HEK293 (cell line): ENCODE data around the gene KRTAP5-4.

Experiments used
- CTCF ChIA-PET: fragments of 350-600 bp; formaldehyde crosslinking; extraction: SDS; loops from one replicate; lab custom pipeline; 2021; ENCODE audit warnings: antibody characterized with exemption; lab: Yijun Ruan, JAX
- POLR2A ChIA-PET: fragments of 300-600 bp; formaldehyde crosslinking; extraction: SDS; loops from one replicate; lab custom pipeline; 2020; ENCODE audit warnings: antibody characterized with exemption, inconsistent platforms; lab: Yijun Ruan, JAX
- H3K27ac ChIP-seq: fragments of 200-500 bp; sonication (Bioruptor generic); 2 replicates; pipeline ENCODE4 v1.5.1; 2014; ENCODE audit warnings: low read depth, low read length, control low read depth, inconsistent platforms; ENCODE audit errors: extremely low read depth
- H3K36me3 ChIP-seq, 2 experiments: fragments of 200-500 bp in 1 of 2; sonication (Bioruptor generic) in 1 of 2; 1 replicate in 1 of 2; 2 replicates in 1 of 2; pipeline ENCODE4 v1.5.1; 2014 to 2017; ENCODE audit warnings: inconsistent platforms in 2 of 2, low read length in 2 of 2; ENCODE audit not compliant: control insufficient read depth in 2 of 2, insufficient read depth in 1 of 2
- H3K4me1 ChIP-seq: fragments of 200-500 bp; sonication (Bioruptor generic); 2 replicates; pipeline ENCODE4 v1.5.1; 2014; ENCODE audit warnings: mild to moderate bottlenecking, low read length, inconsistent platforms; ENCODE audit not compliant: control insufficient read depth, insufficient read depth
- H3K4me3 ChIP-seq: 2 replicates; pipeline ENCODE4 v1.5.1; 2011; ENCODE audit warnings: low read depth, mild to moderate bottlenecking, control low read depth, low read length, moderate library complexity
- H3K9me3 ChIP-seq: fragments of 200-500 bp; sonication (Bioruptor generic); 2 replicates; pipeline ENCODE4 v1.5.1; 2014; ENCODE audit warnings: low read depth, low read length, inconsistent platforms; ENCODE audit not compliant: control insufficient read depth, insufficient read depth
- BCL11A ChIP-seq: fragments of 450-650 bp; formaldehyde crosslinking; IDR thresholded peaks from 2 replicates; pipeline ENCODE4 v1.5.1; 2016; ENCODE audit warnings: low read depth, missing biosample characterization, missing genetic modification characterization
- KLF1 ChIP-seq: fragments of 450-650 bp; formaldehyde crosslinking; IDR thresholded peaks from 2 replicates; pipeline ENCODE4 v1.5.1; 2016; ENCODE audit warnings: missing biosample characterization, missing genetic modification characterization
- SCRT2 ChIP-seq: fragments of 450-650 bp; formaldehyde crosslinking; IDR thresholded peaks from 2 replicates; pipeline ENCODE4 v1.5.1; 2016; ENCODE audit warnings: missing biosample characterization, missing genetic modification characterization
- SP7 ChIP-seq: fragments of 450-650 bp; formaldehyde crosslinking; IDR thresholded peaks from 2 replicates; pipeline ENCODE4 v1.5.1; 2016; ENCODE audit warnings: missing biosample characterization, missing genetic modification characterization
- YY1 ChIP-seq: fragments of 450-650 bp; formaldehyde crosslinking; IDR thresholded peaks from 2 replicates; pipeline ENCODE4 v1.5.1; 2018; ENCODE audit warnings: missing biosample characterization, missing genetic modification characterization
- YY2 ChIP-seq: fragments of 450-650 bp; formaldehyde crosslinking; IDR thresholded peaks from 2 replicates; pipeline ENCODE4 v1.5.1; 2016; ENCODE audit warnings: missing biosample characterization, missing genetic modification characterization
- ZNF202 ChIP-seq: fragments of 450-650 bp; formaldehyde crosslinking; IDR thresholded peaks from 2 replicates; pipeline ENCODE4 v1.5.1; 2016; ENCODE audit warnings: missing biosample characterization, missing genetic modification characterization, borderline replicate concordance
- ZNF274 ChIP-seq, 2 experiments: fragments of 200-500 bp in 1 of 2; fragments of 450-650 bp in 1 of 2; sonication (Bioruptor generic) in 1 of 2; formaldehyde crosslinking in 1 of 2; IDR thresholded peaks; 2 replicates each; pipeline versions ENCODE4 v1.5.1 to v1.6.1; 2014 to 2016; ENCODE audit warnings: borderline replicate concordance in 1 of 2, inconsistent platforms in 1 of 2, low read length in 1 of 2, missing biosample characterization in 1 of 2, missing genetic modification characterization in 1 of 2
- ZNF280C ChIP-seq: fragments of 450-650 bp; formaldehyde crosslinking; IDR thresholded peaks from 2 replicates; pipeline ENCODE4 v1.5.1; 2016; ENCODE audit warnings: missing biosample characterization, missing genetic modification characterization
- ZNF280D ChIP-seq: fragments of 450-650 bp; formaldehyde crosslinking; IDR thresholded peaks from 2 replicates; pipeline ENCODE4 v1.5.1; 2016; ENCODE audit warnings: missing biosample characterization, missing genetic modification characterization
- ZNF416 ChIP-seq: fragments of 450-650 bp; formaldehyde crosslinking; IDR thresholded peaks from 2 replicates; pipeline ENCODE4 v1.5.1; 2016; ENCODE audit warnings: missing biosample characterization, missing genetic modification characterization
- ZNF48 ChIP-seq: fragments of 450-650 bp; formaldehyde crosslinking; IDR thresholded peaks from 2 replicates; pipeline ENCODE4 v1.5.1; 2016; ENCODE audit warnings: missing biosample characterization, missing genetic modification characterization
- ZNF521 ChIP-seq: fragments of 450-650 bp; formaldehyde crosslinking; IDR thresholded peaks from 2 replicates; pipeline ENCODE4 v1.5.1; 2017; ENCODE audit warnings: missing biosample characterization, mild to moderate bottlenecking, missing genetic modification characterization
- ZNF596 ChIP-seq: fragments of 450-650 bp; IDR thresholded peaks from 2 replicates; pipeline ENCODE4 v1.5.0; 2018; ENCODE audit warnings: missing biosample characterization, mild to moderate bottlenecking, missing genetic modification characterization, moderate library complexity
- ZNF623 ChIP-seq: fragments of 450-650 bp; formaldehyde crosslinking; IDR thresholded peaks from 2 replicates; pipeline ENCODE4 v1.5.1; 2016; ENCODE audit warnings: missing biosample characterization, missing genetic modification characterization
- ZNF654 ChIP-seq: fragments of 450-650 bp; formaldehyde crosslinking; IDR thresholded peaks from 2 replicates; pipeline ENCODE4 v1.5.1; 2016; ENCODE audit warnings: low read depth, missing biosample characterization, missing genetic modification characterization
- ZNF658 ChIP-seq: fragments of 450-650 bp; formaldehyde crosslinking; IDR thresholded peaks from 2 replicates; pipeline ENCODE4; 2016; ENCODE audit warnings: missing biosample characterization, missing genetic modification characterization
- ZXDB ChIP-seq: fragments of 450-650 bp; formaldehyde crosslinking; IDR thresholded peaks from 2 replicates; pipeline ENCODE4 v1.5.1; 2016; ENCODE audit warnings: missing biosample characterization, missing genetic modification characterization

The KRTAP5-4 gene

DNA sequence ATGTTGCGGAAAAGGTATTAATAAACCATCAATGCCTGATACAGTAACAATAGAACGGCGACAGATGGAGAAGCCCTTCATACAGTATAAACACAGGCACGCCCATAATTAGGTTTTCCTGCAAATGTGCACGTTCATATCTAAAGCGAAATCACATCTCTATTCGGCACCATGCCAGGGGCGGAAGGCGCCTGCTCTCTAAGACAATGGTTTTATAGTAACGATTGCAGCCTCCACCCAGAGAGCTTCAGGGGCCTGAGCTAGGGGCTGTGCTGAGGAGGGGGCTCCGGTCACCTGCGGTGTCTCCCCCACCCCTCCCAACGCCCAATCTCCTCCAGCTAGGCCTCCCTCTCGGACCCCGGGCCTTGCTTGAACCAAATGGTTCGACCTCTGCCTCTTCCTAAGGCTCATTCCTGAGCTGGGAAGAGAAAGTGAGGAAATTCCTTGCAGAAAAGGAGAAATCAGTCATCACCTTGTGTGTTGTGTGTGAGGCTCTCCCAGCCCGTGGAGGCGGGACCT lies 17.2 kb upstream of the KRTAP5-4 start:
- H3K4me1 ChIP-seq: no peaks in the 10 kb centered on the region
- H3K27ac ChIP-seq: no peak overlapping the region
- H3K4me3 ChIP-seq: no peak overlapping the region
- CTCF ChIA-PET: interaction anchor here (0.6 to 5.6 kb wide), 21 partner anchors 10 to 553 kb away, joined by 3 to 67 read pairs (median 3); partner anchors contain the start of genes KRTAP5-2 and KRTAP5-5
- TF ChIP-seq ZNF274 (IDR thresholded peaks at IDR 0.05; ENCODE audit: low read length): no peak
- no peak for TF ChIP-seq ZNF274 (tag by site-specific recombination; IDR thresholded peaks at IDR 0.05; ENCODE audit: borderline replicate concordance)
- TF ChIP-seq KLF1 (tag by site-specific recombination): 0 out of 2 replicates have a peak, but pooled peaks have one; percentile 30
- no peaks in the 10 kb centered on the region for H3K36me3 ChIP-seq
- POLR2A ChIA-PET: no interaction called here
- no peaks in the 10 kb centered on the region for H3K9me3 ChIP-seq

GRCh38 chr11:1638344-1638743 lies 16.4 kb upstream of the KRTAP5-4 start:
- ChIA-PET POLR2A (no interaction called here), CTCF (interaction anchor here (0.6 to 5.6 kb wide), 11 partner anchors 9 to 518 kb away, joined by 3 to 67 read pairs (median 5); partner anchors contain the start of gene KRTAP5-5)
- Histone ChIP-seq H3K27ac (no peak overlapping the region), H3K4me1 (no peaks in the 10 kb centered on the region), H3K4me3 (no peak overlapping the region), H3K36me3 (no peaks in the 10 kb centered on the region), H3K9me3 (no peaks in the 10 kb centered on the region)
- TF ChIP-seq ZNF623 (tag by site-specific recombination) (no peak), SCRT2 (tag by site-specific recombination) (no peak), YY1 (no peak), ZNF654 (tag by site-specific recombination) (no peak), ZNF658 (tag by site-specific recombination) (no peak), YY2 (tag by site-specific recombination) (no peak), ZNF416 (tag by site-specific recombination) (no peak), KLF1 (tag by site-specific recombination) (no peak), ZNF280C (tag by site-specific recombination) (no peak)

GRCh38 chr11:1637628-1638027 lies 15.7 kb upstream of the KRTAP5-4 start:
- no peak overlapping the region for H3K4me3 ChIP-seq
- no peaks in the 10 kb centered on the region for H3K36me3 ChIP-seq
- H3K4me1 ChIP-seq: no peaks in the 10 kb centered on the region
- CTCF ChIA-PET: interaction anchor here (0.6 to 5.6 kb wide), 10 partner anchors 9 to 523 kb away, joined by 3 to 67 read pairs (median 4); partner anchors contain the start of gene KRTAP5-5
- no peaks in the 10 kb centered on the region for H3K9me3 ChIP-seq
- H3K27ac ChIP-seq: no peak overlapping the region
- POLR2A ChIA-PET: no interaction called here
- no peak for TF ChIP-seq ZNF202 (tag by site-specific recombination)

DNA sequence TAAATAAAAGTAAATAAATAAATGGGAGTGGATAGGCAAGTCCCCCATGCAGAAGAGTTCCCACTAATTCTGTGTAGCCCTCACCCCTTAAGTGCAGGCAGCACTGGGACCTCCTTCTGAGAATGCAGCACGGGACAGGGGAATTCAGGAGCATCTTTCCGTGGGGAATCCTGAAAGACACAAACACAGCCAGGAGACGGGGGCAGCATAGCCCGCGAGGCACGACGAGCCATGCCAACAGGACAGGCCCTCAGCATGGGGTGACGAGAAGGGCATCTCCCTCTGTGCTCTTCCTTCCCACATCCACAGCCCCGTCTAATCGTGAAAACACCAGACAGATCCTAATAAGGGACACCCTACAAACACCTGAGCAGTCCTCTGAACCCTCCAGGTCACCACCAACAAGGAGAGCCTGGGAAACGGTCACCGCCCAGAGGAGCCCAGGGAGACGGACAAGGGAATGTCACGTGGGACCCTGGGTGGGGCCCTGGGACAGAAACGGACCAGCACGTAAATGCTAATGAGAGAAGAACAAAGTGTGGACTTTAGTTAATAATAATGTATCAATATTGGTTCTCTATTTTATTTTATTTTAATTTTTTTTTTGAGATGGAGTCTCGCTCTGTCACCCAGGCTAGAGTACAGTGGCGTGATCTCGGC lies 14.5 kb upstream of the KRTAP5-4 start:
- H3K27ac ChIP-seq: no peak overlapping the region
- H3K4me1 ChIP-seq: no peaks in the 10 kb centered on the region
- no peak overlapping the region for H3K4me3 ChIP-seq
- POLR2A ChIA-PET: no interaction called here
- no peaks in the 10 kb centered on the region for H3K36me3 ChIP-seq
- no peaks in the 10 kb centered on the region for H3K9me3 ChIP-seq
- CTCF ChIA-PET: interaction anchor here (2.2 to 5.6 kb wide), 2 partner anchors 16 kb away, joined by 10 to 52 read pairs; no protein-coding TSS in a partner anchor
- TF ChIP-seq ZNF280C (tag by site-specific recombination): no peak
- TF ChIP-seq BCL11A (tag by site-specific recombination): no peak
- TF ChIP-seq ZNF521: no peak
- no peak for TF ChIP-seq ZXDB (tag by site-specific recombination)
- TF ChIP-seq ZNF596: no peak
- TF ChIP-seq SP7 (tag by site-specific recombination): no peak
- TF ChIP-seq ZNF48 (tag by site-specific recombination): no peak
- TF ChIP-seq ZNF280D (tag by site-specific recombination): no peak
